Muscle layer of duodenum (tissue), 2 donors: ENCODE results near the gene RABAC1.
"Not testable (repeated sequence)": the region's sequence is repeated elsewhere in the genome, so short reads cannot be mapped to it uniquely, and the experiment has no call there.

Source experiments
- H3K27ac ChIP-seq: one replicate; pipeline ENCODE4 v1.7.0; 2013; ENCODE audit warnings: mild to moderate bottlenecking, low read length
- H3K27me3 ChIP-seq: one replicate; pipeline ENCODE4 v1.7.0; 2013; ENCODE audit warnings: low read depth, mild to moderate bottlenecking, control low read depth, low read length
- H3K36me3 ChIP-seq, 2 donors: one replicate each; pipeline ENCODE4 v1.7.0; 2013; ENCODE audit warnings: low read length in 2 of 2, control low read depth in 1 of 2, mild to moderate bottlenecking in 1 of 2; ENCODE audit not compliant: insufficient read depth in 2 of 2, control insufficient read depth in 1 of 2
- H3K4me1 ChIP-seq, 2 donors: one replicate each; pipeline ENCODE4 v1.7.0; 2013; ENCODE audit warnings: low read length in 2 of 2, mild to moderate bottlenecking in 2 of 2, control low read depth in 1 of 2, moderate library complexity in 1 of 2; ENCODE audit not compliant: insufficient read depth in 2 of 2, control insufficient read depth in 1 of 2
- H3K4me3 ChIP-seq, 2 donors: one replicate each; pipeline ENCODE4 v1.7.0; 2013; ENCODE audit warnings: low read length in 2 of 2, low read depth in 1 of 2, mild to moderate bottlenecking in 1 of 2
- H3K9me3 ChIP-seq, 2 donors: one replicate each; pipeline ENCODE4 v1.7.0; 2013; ENCODE audit warnings: low read length in 2 of 2, control low read depth in 1 of 2, mild to moderate bottlenecking in 1 of 2; ENCODE audit not compliant: control insufficient read depth in 1 of 2
- donor health status: healthy.

The RABAC1 gene

DNA sequence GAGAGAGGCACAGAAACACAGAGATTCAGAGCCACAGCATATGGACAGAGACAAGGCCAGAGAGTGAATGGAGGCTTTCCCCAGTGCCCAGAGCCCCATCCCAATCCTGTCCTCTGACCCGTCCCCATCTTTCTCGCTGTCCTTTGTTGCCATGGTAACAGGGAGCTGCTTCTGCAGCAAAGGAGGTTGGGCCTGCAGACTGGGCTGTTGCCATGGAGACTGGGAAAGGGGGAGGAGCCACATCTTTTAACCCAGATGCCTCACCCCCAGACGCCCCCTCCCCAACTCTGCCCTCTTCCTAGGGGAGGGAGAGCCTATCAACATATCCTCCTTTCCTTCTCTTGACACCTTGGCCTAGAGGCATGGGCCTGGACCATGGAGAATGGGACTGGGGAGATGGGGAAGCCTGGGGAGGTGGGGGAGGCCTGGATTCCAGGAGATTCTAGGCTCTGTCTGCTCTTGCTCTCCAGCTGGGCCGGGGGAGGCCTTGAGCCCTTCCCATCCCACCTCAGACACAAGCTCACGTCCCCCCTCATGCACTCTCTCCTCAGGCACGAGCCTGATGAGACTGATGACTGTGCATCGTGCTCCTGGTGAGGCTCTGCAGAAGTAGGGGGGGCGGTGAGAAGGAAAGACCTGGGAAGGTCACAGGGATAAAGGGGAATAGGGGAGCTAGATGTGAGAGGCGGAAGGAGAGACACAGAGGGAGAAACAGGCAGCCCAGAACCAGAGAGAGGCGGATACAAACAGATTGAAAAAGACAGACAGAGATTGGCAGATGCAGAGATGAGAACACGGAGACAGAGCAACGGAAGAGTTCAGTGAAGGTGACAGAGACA, 37.1 kb upstream of the RABAC1 start:
- H3K27ac ChIP-seq, result no peak overlapping the region
- no peak overlapping the region for H3K4me3 ChIP-seq
- no peaks in the 10 kb centered on the region for H3K9me3 ChIP-seq
- H3K4me1 ChIP-seq, result peaks cover 0 to 34% of the 10 kb centered on the region in 2 donors
- peaks cover 48% of the 10 kb centered on the region for H3K27me3 ChIP-seq
- no peaks in the 10 kb centered on the region for H3K36me3 ChIP-seq

DNA sequence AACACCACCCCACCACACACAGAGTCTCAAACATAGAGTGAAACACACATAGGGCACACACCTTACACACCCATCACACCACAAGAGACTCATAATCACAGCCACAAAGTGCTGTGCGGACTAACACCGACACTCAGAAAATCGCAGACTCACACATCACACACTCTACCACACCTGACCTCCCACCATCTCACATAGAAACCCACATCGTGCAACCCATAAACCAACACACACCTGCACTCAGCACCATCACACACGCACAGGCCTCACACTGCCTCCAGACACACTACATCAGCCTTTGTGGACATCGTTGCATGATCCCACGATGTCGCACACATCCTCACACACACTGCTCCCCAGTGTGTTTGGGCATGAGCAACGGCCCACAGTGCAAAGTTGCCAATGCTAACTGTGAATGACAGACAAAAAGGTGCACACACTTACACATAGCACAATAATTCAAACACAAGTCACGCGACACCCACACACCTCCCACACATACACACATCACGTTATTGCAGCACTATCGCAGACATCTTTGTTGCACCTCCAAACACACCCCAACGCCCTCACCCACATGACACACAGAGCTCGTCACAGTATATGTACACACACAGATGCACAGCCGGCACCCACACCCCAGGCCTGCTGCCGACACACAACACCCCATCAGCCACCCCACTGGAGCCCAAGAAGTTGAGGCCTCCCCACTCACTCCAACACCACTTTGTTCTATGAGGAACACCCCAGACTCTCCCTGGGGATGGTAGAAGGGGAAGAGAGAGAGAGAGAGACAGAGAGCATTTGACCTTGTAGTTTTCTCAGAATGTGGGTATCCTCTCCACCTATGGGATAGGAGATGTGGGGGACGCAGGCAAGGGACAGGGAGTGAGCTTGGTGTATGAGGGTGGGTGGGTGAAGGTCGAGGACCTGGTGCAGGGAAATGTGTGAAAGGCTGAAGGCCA, 36.2 kb upstream of the RABAC1 start:
- Histone ChIP-seq H3K9me3 (no peaks in the 10 kb centered on the region), H3K4me3 (no peak overlapping the region), H3K27me3 (peaks cover 43% of the 10 kb centered on the region), H3K27ac (no peak overlapping the region), H3K4me1 (peaks cover 0 to 34% of the 10 kb centered on the region in 2 donors), H3K36me3 (no peaks in the 10 kb centered on the region)

DNA sequence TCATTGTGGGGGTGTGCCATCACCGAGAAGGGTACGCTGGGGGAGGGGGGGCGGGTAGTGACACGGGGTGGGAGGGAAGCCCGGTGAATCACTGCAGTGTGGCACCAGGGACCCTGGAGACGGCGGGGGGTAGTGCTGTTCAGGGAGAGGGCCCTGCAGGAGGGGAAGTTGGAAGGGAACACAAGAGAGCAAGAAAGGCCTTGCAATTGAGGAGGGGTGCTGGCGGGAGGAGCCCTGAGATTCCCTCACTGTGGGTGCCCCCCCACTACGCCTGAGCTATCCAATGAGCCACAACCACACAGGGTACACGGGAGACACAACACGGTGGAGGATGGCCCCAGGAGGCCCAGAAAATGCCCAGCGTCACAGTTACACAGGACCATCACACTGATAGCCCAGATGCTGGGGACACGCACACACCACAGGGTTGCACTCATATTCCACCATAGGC, 35.4 kb upstream of the RABAC1 start:
- Histone ChIP-seq H3K36me3 (no peaks in the 10 kb centered on the region), H3K4me1 (peaks cover 0 to 34% of the 10 kb centered on the region in 2 donors), H3K27me3 (peaks cover 36% of the 10 kb centered on the region), H3K9me3 (no peaks in the 10 kb centered on the region), H3K4me3 (peak overlapping the region in 1 of 2 donors; percentile 62), H3K27ac (no peak overlapping the region)

DNA sequence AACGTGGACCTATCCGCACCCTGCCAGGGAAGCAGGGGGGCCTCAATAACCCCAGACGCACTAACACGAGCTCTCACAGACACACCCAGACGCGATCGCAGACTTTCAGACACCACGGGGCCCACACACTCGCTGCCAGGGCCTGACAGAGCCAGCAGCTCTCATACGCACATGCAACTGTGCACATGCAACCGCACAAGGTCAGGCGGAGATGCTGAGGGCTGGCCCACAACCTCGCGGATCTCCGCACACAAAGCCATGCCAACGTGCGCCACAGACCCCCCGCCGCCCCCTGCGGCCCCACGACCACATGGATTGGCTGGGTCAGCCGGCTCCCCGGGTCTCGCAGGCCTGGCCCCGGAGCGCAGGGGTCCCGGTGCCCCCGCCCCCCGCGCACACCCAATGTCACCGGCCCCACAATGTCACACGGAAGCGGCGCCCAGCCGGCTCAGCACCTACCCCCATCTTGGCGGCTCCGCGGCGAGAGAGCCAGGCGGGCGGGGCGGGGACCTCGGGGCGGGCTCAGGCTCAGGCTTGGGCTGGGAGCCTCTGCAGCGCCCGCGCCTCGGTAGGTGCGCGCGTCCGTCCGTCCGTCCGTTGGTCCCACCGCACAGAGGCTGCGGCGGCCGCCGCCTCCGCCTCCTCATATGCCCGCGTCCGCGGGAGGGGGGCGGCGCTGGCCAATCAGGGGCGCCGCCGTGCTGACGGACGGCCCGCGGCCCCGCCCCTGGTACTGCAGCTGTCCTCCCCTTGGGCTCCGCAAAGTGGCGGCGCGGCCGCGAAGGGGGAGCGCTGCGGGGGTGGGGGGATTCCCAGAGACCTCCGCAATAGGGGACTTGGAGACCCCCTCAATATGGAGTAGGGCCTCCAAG, 34.7 kb upstream of the RABAC1 start, which contains the start of gene ATP1A3:
ATP1A3 (minus strand) TSS at position 619 of the 872 bp plus-strand sequence; CDS start at position 465, 154 bp downstream.
- Histone ChIP-seq H3K4me3 (peak within 1 kb of the TSS in 1 of 2 donors; percentile 62), H3K9me3 (no peaks in the 10 kb centered on the region), H3K27ac (no peak within 1 kb of the TSS), H3K27me3 (peaks cover 32% of the 10 kb centered on the region), H3K4me1 (peaks cover 0 to 31% of the 10 kb centered on the region in 2 donors), H3K36me3 (no peaks in the 10 kb centered on the region)

DNA sequence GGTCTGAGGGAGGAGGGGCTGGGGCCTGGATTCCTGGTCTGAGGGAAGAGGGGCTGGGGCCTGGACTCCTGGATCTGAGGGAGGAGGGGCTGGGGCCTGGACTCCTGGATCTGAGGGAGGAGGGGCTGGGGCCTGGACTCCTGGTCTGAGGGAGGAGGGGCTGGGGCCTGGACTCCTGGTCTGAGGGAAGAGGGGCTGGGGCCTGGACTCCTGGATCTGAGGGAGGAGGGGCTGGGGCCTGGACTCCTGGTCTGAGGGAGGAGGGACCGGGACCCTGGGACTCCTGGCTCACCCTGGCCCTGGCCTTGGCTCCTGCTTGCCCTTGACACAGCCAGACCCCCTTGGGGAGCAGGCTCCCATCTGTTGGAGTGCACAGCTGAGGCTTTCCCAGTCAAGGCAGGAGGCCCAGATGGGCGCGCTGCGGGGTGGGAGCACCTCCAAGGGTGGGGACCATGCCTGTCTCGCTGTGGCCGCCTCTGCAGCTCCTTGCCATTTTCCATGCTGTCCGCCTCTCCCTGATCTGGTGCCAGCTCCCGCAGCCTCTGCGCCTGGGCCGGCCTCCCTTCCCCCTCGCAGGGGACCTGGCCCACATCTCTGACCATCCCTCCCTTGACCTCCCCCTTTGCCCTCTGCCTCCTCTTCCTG, 32.9 kb upstream of the RABAC1 start:
- H3K27me3 ChIP-seq, result peaks cover 25% of the 10 kb centered on the region

DNA sequence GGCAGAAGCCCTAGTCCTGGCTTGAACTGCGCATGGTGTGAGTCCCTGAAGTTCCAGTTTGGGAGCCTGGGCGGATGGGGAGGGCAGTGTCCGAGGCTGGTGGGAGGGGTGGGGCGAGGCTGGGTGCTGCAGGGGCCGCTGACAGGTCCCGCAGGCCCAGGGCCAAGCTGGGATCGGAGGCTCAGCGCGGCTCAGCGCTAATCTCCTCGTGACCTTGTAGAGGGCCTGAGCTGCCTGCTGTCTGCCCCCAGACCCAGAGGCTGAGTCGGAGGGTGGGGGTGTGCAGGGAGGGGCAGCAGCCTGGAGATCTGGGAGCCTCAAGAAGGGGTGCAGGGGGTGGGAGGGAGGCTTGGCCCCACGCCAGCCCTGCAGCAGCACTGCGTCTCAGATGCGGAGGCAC, 31.9 kb upstream of the RABAC1 start:
- H3K27me3 ChIP-seq, result peaks cover 16% of the 10 kb centered on the region
- peaks cover 0 to 11% of the 10 kb centered on the region in 2 donors for H3K4me1 ChIP-seq
- H3K27ac ChIP-seq, result no peak overlapping the region
- no peaks in the 10 kb centered on the region for H3K9me3 ChIP-seq
- no peaks in the 10 kb centered on the region for H3K36me3 ChIP-seq
- no peak overlapping the region for H3K4me3 ChIP-seq

More for the DNA sequence above, 32.9 kb upstream of the RABAC1 start:
- peaks cover 0 to 15% of the 10 kb centered on the region in 2 donors for H3K4me1 ChIP-seq
- not testable (repeated sequence) for H3K36me3 ChIP-seq, H3K27ac ChIP-seq, H3K4me3 ChIP-seq, H3K9me3 ChIP-seq

DNA sequence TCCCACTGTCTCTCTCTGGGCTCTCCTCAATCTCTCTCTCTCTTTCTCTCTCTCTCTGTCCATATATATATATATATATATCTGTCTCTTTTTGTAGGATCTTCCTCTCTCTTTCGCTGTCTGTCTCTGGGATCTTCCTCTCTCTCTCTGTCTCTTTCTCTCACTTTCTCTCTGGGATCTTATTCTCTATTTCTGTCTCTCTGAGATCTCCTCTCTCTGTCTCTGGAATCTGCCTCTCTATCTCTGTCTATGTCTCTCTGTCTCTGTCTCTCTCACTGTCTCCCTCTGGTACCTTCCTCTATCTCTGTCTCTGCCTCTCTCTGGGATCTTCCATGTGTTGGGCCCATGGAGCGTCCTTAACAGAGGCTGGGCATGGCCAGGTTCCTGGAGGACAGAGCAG, 31.5 kb upstream of the RABAC1 start:
- Histone ChIP-seq H3K9me3 (no peaks in the 10 kb centered on the region), H3K27me3 (peaks cover 14% of the 10 kb centered on the region), H3K4me1 (peaks cover 0 to 11% of the 10 kb centered on the region in 2 donors), H3K27ac (no peak overlapping the region), H3K4me3 (no peak overlapping the region), H3K36me3 (no peaks in the 10 kb centered on the region)

DNA sequence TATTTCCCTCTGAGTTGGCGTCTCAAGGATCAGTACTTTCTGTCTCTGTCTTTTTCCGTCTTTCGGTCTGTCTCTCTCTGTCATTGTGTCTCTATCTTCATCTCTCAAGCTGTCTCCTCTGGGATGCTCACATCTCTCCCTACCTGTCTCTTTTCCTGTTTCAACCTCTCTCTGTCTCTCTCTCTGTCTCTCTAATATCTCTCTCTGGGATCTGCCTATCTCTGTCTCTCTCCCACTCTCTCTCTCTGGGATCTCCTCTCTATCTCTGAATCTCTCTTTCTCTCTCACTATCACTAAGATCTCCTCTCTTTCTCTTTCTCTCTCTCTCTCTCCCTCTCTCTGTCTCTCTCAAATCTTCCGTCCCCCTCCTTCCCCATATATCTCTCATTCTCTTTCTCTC, 30.9 kb upstream of the RABAC1 start:
- no peak overlapping the region for H3K27ac ChIP-seq
- H3K4me1 ChIP-seq, result peaks cover 0 to 11% of the 10 kb centered on the region in 2 donors
- H3K36me3 ChIP-seq, result no peaks in the 10 kb centered on the region
- H3K4me3 ChIP-seq, result no peak overlapping the region
- H3K9me3 ChIP-seq, result no peaks in the 10 kb centered on the region
- H3K27me3 ChIP-seq, result peaks cover 10% of the 10 kb centered on the region

DNA sequence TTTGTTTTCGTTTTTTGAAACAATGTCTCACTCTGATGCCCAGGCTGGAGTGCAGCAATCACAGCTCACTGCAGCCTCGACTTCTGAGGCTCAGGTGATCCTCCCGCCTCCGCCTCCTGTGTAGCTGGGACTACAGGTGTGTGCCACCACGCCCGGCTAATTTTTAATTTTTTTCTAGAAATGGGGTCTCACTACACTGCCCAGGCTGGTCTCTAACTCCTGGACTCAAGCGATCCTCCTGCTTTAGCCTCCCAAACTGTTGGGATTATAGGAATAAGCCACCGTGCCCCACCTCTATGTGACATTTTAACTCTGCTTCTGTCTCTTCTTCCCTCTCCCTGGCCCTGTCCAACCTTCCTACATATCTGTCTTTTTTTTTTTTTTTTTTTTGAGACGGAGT, 29.8 kb upstream of the RABAC1 start:
- no peak overlapping the region for H3K27ac ChIP-seq
- no peaks in the 10 kb centered on the region for H3K36me3 ChIP-seq
- H3K27me3 ChIP-seq, result peaks cover 6% of the 10 kb centered on the region
- H3K4me1 ChIP-seq, result peaks cover 0 to 5% of the 10 kb centered on the region in 2 donors
- no peak overlapping the region for H3K4me3 ChIP-seq
- no peaks in the 10 kb centered on the region for H3K9me3 ChIP-seq

DNA sequence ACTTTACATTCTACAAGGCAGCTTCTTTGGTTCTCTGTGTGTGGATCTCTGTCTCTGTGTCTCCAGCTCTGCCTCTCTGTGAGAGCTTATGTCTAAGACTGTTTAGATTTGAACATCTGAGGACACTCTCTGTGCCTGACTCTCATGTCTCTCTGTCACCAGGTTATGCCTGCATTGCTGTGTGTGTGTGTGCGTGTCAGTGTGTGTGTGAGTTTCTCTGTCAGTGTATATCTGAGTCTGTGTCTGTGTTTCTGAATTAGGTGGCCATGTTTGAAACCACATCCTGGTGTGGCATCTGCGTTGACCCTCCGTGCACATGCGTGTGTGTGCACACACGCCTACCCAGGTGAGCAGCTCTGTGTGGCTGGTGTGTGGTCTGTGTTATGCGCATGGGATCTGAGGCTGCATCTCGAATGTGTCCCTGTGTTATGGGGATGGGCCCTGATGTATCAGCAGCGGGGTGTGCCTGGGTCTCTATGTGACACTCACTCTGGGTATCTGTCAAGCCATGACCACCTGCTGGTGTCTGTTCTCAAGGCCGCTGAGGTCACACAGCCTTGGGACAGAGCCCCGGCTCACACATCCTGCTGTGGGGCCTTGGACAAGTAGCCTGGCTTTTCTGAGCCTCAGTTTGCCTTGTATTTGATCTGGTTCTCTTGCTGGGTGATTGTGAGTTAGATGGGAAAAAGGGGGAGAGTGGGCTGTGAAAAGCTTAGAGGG, 28.2 kb upstream of the RABAC1 start:
- no peaks in the 10 kb centered on the region for H3K36me3 ChIP-seq
- no peak overlapping the region for H3K4me3 ChIP-seq
- no peaks in the 10 kb centered on the region for H3K4me1 ChIP-seq
- no peaks in the 10 kb centered on the region for H3K9me3 ChIP-seq
- H3K27ac ChIP-seq, result no peak overlapping the region
- no peaks in the 10 kb centered on the region for H3K27me3 ChIP-seq
